ENCODE results near the gene PIAS1. TPM values are rescaled to one million over a fixed set of nuclear protein-coding genes. Genes with fewer than 3 reads are reported as not detected.
A peak's percentile ranks its signal among the peaks of the same experiment; 100 is the strongest.

PIAS1 gene
- total and polyA plus RNA-seq, 9 of the 15 experiments (the other 6 are each of a cell fraction or from before 2014, with no cell fraction given), result 18.0 to 59.1 (median 28.5) TPM

GRCh38 chr15:68053701-68054627 is at the start of gene PIAS1 (continued):
- TF ChIP-seq HNRNPLL (IDR thresholded peaks at IDR 0.05; ENCODE audit: low read depth, low read length, poor library complexity, severe bottlenecking), result peak; percentile 49
- no peak for TF ChIP-seq ZNF212 (CRISPR knock-in tag; IDR thresholded peaks at IDR 0.05)
- TF ChIP-seq TFAM (CRISPR knock-in tag; conservative IDR thresholded peaks at IDR 0.05), result no peak
- no peak for TF ChIP-seq CCAR2 (IDR thresholded peaks at IDR 0.05; ENCODE audit: low read depth, low read length)
- TF ChIP-seq GTF2F1 (IDR thresholded peaks at IDR 0.05; ENCODE audit: low read depth, low read length), result no peak
- TF ChIP-seq KLF6 (CRISPR knock-in tag; IDR thresholded peaks at IDR 0.05; ENCODE audit: borderline replicate concordance), result no peak
- TF ChIP-seq PHTF2 (CRISPR knock-in tag; IDR thresholded peaks at IDR 0.05), result no peak
- peak; percentile 92 for TF ChIP-seq RBFOX2 (IDR thresholded peaks at IDR 0.05; ENCODE audit: low read depth, low read length)
- no peak for TF ChIP-seq U2AF1 (optimal IDR thresholded peaks at IDR 0.05; ENCODE audit: low read depth, low read length)
- no peak for TF ChIP-seq STAT5A (IDR thresholded peaks at IDR 0.05; ENCODE audit: borderline replicate concordance, low read length)
- TF ChIP-seq ESRRA (IDR thresholded peaks at IDR 0.05; ENCODE audit: borderline replicate concordance, low read depth), result no peak
- TF ChIP-seq PHF21A (IDR thresholded peaks at IDR 0.05; ENCODE audit: borderline replicate concordance, low read depth), result no peak
- TF ChIP-seq CEBPZ (IDR thresholded peaks at IDR 0.05; ENCODE audit: borderline replicate concordance, low read depth, low read length), result no peak
- TF ChIP-seq BRD4 (IDR thresholded peaks at IDR 0.05), result no peak
- no peak for TF ChIP-seq HLTF (IDR thresholded peaks at IDR 0.05)
- TF ChIP-seq LARP7 (IDR thresholded peaks at IDR 0.05), result no peak
- no peak for TF ChIP-seq GABPA (tag; conservative IDR thresholded peaks at IDR 0.05; ENCODE audit: low read depth)
- TF ChIP-seq HIVEP1 (CRISPR knock-in tag; IDR thresholded peaks at IDR 0.05), result no peak
- peak; percentile 46 for TF ChIP-seq ARID1B (IDR thresholded peaks at IDR 0.05)
- TF ChIP-seq FIP1L1 (IDR thresholded peaks at IDR 0.05; ENCODE audit: low read depth, low read length, poor library complexity, severe bottlenecking), result no peak
- no peak for TF ChIP-seq KLF1 (tag; IDR thresholded peaks at IDR 0.05)
- TF ChIP-seq HDAC3 (IDR thresholded peaks at IDR 0.05; ENCODE audit: borderline replicate concordance, partially characterized antibody), result no peak
- peak; percentile 37; the same call in 1 of the 2 replicates for TF ChIP-seq TEAD4 (IDR thresholded peaks at IDR 0.05; ENCODE audit: low read length)
- no peak for TF ChIP-seq TEAD4 (CRISPR knock-in tag; IDR thresholded peaks at IDR 0.05; ENCODE audit: borderline replicate concordance)
- no peak for TF ChIP-seq TGIF2 (CRISPR knock-in tag; IDR thresholded peaks at IDR 0.05)
- TF ChIP-seq GTF2E2 (tag; IDR thresholded peaks at IDR 0.05), result peak; percentile 90
- peak; percentile 64 for TF ChIP-seq BRD9 (IDR thresholded peaks at IDR 0.05; ENCODE audit: low read depth, partially characterized antibody)
- TF ChIP-seq BCL6 (CRISPR knock-in tag; IDR thresholded peaks at IDR 0.05), result no peak

All from K562 (cell line).